D721Med (cell line): Measurements from ENCODE around the gene DNAJC11.
"Not testable (repeated sequence)": the region's sequence is repeated elsewhere in the genome, so short reads cannot be mapped to it uniquely, and the experiment has no call there.

Source experiments
- DNase-seq: peaks from one replicate; pipeline ENCODE4 v3.0.0; 2011; ENCODE audit warnings: low spot score; ENCODE audit not compliant: insufficient read length
- FAIRE-seq: peaks from 2 replicates; lab custom pipeline; 2011; peaks lifted over from hg19 to GRCh38; lab: Jason Lieb, UNC
- TF ChIP-seq, protein P1 (sequence below): IDR thresholded peaks from 2 replicates; pipeline ENCODE4 v1.5.1; 2012; ENCODE audit warnings: mild to moderate bottlenecking, control low read depth; ENCODE audit not compliant: insufficient read depth; ENCODE audit errors: missing control alignments

The DNAJC11 gene, protein sequence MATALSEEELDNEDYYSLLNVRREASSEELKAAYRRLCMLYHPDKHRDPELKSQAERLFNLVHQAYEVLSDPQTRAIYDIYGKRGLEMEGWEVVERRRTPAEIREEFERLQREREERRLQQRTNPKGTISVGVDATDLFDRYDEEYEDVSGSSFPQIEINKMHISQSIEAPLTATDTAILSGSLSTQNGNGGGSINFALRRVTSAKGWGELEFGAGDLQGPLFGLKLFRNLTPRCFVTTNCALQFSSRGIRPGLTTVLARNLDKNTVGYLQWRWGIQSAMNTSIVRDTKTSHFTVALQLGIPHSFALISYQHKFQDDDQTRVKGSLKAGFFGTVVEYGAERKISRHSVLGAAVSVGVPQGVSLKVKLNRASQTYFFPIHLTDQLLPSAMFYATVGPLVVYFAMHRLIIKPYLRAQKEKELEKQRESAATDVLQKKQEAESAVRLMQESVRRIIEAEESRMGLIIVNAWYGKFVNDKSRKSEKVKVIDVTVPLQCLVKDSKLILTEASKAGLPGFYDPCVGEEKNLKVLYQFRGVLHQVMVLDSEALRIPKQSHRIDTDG

GRCh38 chr1:6701437-6702153 lies at the start of gene DNAJC11:
TSS of gene DNAJC11 (minus strand) at chr1:6701816. CDS start at chr1:6701800, 16 bp downstream.
- TF ChIP-seq, protein P1, sequence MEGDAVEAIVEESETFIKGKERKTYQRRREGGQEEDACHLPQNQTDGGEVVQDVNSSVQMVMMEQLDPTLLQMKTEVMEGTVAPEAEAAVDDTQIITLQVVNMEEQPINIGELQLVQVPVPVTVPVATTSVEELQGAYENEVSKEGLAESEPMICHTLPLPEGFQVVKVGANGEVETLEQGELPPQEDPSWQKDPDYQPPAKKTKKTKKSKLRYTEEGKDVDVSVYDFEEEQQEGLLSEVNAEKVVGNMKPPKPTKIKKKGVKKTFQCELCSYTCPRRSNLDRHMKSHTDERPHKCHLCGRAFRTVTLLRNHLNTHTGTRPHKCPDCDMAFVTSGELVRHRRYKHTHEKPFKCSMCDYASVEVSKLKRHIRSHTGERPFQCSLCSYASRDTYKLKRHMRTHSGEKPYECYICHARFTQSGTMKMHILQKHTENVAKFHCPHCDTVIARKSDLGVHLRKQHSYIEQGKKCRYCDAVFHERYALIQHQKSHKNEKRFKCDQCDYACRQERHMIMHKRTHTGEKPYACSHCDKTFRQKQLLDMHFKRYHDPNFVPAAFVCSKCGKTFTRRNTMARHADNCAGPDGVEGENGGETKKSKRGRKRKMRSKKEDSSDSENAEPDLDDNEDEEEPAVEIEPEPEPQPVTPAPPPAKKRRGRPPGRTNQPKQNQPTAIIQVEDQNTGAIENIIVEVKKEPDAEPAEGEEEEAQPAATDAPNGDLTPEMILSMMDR = peak; percentile 95
- FAIRE-seq = no peak
- peak; percentile 41 for DNase-seq

DNA sequence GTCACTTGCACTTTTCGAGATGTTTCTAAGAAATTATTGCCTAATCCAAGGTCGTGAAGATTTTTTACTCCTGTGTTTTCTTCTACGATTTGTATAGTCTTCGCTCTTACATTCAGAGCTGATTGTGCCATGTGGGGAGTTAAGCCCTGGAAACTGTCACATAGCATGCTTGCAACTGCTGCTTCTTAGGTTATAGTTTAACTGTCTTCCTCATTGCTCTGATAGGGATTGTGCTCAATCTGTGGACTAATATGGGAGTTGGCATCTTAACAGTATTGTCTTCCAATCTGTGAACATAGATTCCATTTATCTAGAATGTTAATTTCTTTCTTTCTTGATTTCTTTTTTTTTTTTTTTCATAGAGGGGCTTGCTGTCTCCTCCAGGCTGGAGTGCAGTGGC lies 48.9 kb upstream of the DNAJC11 start:
- no peak for FAIRE-seq
- no peak for DNase-seq
- TF ChIP-seq, protein P1 = no peak

DNA sequence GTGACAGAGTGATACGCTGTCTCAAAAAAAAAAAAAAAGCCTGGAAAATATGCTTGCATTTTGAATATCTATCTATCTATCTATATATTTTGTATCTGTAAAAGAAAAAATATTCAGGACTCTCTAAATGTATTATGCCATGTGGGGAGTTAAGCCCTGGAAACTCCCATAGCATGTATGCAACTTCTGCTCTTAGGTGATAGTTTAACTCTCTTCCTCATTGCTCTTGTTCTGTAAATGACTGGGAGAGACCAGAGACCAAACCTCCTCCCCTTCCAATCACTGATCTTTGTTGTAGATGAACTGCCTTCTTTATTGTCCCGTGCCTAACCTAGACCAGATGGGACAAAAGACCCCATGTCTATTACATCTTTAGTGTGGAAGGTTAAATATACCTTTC lies 46.1 kb upstream of the DNAJC11 start:
- no peak for FAIRE-seq
- no peak for DNase-seq
- TF ChIP-seq, protein P1 = no peak

DNA sequence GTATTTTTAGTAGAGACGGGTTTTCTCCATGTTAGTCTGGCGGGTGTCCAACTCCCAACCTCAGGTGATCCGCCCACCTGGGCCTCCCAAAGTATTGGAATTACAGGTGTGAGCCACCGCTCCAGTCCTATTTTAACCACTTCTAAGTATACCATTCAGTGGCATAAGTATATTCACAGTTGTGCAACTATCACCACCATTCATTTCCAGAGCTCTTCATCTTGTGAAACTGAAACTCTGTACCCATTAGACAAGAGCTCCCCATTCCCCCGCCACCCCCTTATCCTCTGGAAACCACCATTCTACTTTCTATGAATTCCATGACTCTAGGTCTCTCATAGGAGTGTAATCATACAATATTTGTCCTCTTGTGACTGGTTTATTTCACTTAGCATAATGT lies 43.5 kb upstream of the DNAJC11 start:
- no peak for FAIRE-seq

GRCh38 chr1:6743189-6744101 lies 41.8 kb upstream of the DNAJC11 start:
- FAIRE-seq = no peak
- no peak for DNase-seq

More for the DNA sequence above, 43.5 kb upstream of the DNAJC11 start:
- DNase-seq = no peak
- TF ChIP-seq, protein P1 = no peak

DNA sequence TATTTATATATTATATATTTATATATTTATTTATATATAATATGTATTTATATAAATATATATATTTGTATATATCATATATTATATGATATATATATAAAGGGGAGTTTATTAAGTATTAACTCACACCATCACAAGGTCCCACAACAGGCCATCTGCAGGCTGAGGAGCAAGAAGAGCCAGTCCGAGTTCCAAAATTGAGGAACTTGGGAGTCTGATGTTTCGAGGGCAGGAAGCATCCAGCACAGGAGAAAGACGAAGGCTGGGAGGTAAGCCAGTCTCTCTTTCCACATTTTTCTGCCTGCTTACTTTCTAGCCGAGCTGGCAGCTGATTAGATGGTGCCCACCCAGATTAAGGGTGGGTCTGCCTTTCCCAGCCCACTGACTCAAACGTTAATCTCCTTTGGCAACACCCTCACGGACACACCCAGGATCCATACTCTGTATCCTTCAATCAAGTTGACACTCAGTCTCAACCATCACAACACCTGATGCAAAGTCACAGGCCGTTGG lies 41.1 kb upstream of the DNAJC11 start:
- FAIRE-seq, DNase-seq: not testable (repeated sequence)

More at GRCh38 chr1:6743189-6744101, 41.8 kb upstream of the DNAJC11 start:
- TF ChIP-seq, protein P1 = no peak
